Activated T-cell treated with anti-CD3 and anti-CD28 coated beads, Interleukin-2, amount 50 U/mL, for 24 hours (primary cell): Measurements from ENCODE around the gene H6PD.

Experiments used
- DNase-seq: peaks from one replicate; pipeline ENCODE4 v3.0.0-alpha.2; 2020
- H3K27ac Mint-ChIP-seq: 2 replicates; pipeline ENCODE4 v1.8.0; 2020; ENCODE audit warnings: mild to moderate bottlenecking, mixed read lengths
- H3K27me3 Mint-ChIP-seq: 2 replicates; pipeline ENCODE4 v1.8.0; 2020; ENCODE audit warnings: mixed read lengths
- H3K36me3 Mint-ChIP-seq: 2 replicates; pipeline ENCODE4 v1.8.0; 2020; ENCODE audit warnings: low read depth, mixed read lengths
- H3K4me1 Mint-ChIP-seq: 2 replicates; pipeline ENCODE4 v1.8.0; 2020; ENCODE audit warnings: low read depth, mixed read lengths
- H3K4me3 Mint-ChIP-seq: 2 replicates; pipeline ENCODE4 v1.8.0; 2020; ENCODE audit warnings: mild to moderate bottlenecking, moderate library complexity, mixed read lengths
- H3K9me3 Mint-ChIP-seq: 2 replicates; pipeline ENCODE4 v1.8.0; 2020; ENCODE audit warnings: mixed read lengths

H6PD gene

GRCh38 chr1:9319208-9319788, 84.7 kb downstream of the H6PD start:
- Mint-ChIP-seq H3K27me3 (no peaks in the 10 kb centered on the region), H3K36me3 (no peaks in the 10 kb centered on the region), H3K27ac (no peak overlapping the region), H3K4me3 (no peak overlapping the region), H3K9me3 (no peaks in the 10 kb centered on the region), H3K4me1 (peaks cover 43% of the 10 kb centered on the region)
- no peak for DNase-seq

GRCh38 chr1:9319789-9320519, 85.4 kb downstream of the H6PD start:
- Mint-ChIP-seq H3K9me3 (no peaks in the 10 kb centered on the region), H3K27ac (no peak overlapping the region), H3K4me1 (peaks cover 37% of the 10 kb centered on the region), H3K4me3 (no peak overlapping the region), H3K27me3 (no peaks in the 10 kb centered on the region), H3K36me3 (no peaks in the 10 kb centered on the region)
- no peak for DNase-seq
